Left kidney (tissue), 2 donors: ENCODE measurements around the gene HCN1. TPM values are rescaled to one million over a fixed set of nuclear protein-coding genes. Genes with fewer than 3 reads are reported as not detected.
"Not testable (repeated sequence)": the region's sequence is repeated elsewhere in the genome, so short reads cannot be mapped to it uniquely, and the experiment has no call there.

ENCODE experiments used
- DNase-seq: peaks from one replicate; pipeline ENCODE4 v3.0.0-alpha.2; 2013
- polyA plus RNA-seq: library from polyadenylated mRNA; unstranded; fragments of 120-200 nt; gene quantifications from one replicate; pipeline ENCODE4 v1.2.1, GENCODE V29; 2013; ENCODE audit not compliant: insufficient read length

HCN1 gene
- polyA plus RNA-seq, 1 donor, result 0.03 TPM

DNA sequence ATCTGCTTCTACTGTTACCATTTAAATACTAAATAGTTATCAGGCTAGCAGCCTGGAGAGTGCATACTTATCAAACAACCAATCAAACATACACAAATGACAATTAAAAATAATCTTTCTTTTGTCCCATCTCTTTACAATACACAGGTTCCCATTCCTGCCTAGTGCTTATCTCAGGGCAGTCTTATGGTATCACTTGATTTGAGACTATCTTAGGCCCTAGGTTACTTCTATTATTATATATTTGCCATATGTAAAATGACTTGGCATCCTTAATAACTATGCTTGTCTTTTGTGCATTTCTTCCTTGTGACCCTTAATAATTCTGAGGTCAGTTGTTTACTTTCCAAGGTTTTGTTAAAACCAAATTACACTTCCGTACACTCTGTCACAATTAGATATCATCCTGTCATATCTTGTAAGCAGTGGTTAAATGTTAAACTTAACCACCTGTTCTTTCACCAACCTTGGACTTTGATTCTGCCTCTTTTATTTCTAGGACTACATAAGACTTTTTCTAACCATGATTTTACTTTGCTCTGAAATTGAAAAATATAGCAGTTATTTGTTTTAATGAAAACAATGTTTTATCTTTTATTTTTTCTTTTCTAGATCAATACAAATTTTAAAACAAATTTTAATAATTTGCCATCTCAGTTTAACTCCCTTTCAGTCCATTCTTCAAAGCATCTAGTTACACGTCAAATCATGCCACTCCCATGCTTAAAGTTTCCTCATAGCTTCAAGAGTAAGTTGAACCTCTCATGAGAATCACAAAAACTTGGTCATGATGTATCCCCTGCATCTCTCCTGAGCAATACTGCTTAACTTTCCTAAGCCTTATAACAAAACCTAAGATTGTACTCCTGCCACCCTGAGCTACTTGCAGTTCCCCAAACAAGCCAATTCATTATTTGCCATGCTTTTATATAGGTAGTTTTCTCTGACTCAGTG lies 281.3 kb downstream of the HCN1 start:
- DNase-seq, result no peak

DNA sequence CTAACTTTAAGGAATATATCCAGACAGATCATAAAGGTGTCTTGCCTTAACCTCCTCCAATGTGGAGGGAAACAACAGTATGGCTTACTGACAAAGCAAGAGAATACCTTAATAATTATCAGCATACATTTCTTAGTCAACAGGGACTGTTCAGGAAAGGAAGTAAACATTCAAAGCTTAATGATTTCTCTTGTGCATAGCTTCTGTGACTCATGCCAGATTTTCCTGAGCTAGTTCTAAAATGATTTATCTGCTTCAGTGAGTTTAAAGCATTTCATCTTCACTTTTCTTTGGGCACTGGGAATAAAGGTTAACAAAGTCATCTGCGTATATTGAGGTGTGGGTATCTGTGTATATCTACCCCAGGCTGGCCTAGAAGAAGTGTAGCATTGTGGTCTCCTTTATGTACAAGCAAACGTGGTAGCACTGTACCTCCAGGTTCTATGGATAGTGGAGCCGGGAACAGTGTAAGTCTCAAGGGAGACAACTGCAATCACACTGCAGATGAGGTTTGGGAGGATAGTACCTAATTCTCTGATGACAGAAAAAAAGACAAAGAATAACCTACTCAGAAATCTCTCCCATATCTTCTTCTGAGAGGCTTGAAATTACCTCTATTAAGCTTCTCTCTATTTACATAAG lies 284.1 kb downstream of the HCN1 start:
- DNase-seq, result no peak

GRCh38 chr5:45410304-45410995 lies 285.7 kb downstream of the HCN1 start:
- DNase-seq, result no peak

DNA sequence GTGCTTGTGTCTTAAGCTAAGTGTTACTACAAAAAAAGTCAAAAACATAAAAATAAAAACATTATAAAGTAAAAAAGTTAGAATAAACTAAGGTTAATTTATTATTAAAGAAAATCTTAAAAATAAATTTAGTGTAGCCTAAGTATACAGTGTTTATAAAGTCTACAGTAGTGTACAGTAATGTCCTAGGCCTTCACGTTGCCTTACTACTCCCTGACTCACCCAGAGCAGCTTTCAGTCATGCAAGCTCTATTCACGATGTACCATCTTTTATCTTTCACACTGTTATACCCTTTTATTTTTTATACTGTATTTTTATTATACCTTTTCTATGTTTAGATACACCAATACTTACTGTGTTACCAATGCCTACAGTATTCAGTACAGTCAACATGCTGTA lies 288.1 kb downstream of the HCN1 start:
- DNase-seq, result no peak

DNA sequence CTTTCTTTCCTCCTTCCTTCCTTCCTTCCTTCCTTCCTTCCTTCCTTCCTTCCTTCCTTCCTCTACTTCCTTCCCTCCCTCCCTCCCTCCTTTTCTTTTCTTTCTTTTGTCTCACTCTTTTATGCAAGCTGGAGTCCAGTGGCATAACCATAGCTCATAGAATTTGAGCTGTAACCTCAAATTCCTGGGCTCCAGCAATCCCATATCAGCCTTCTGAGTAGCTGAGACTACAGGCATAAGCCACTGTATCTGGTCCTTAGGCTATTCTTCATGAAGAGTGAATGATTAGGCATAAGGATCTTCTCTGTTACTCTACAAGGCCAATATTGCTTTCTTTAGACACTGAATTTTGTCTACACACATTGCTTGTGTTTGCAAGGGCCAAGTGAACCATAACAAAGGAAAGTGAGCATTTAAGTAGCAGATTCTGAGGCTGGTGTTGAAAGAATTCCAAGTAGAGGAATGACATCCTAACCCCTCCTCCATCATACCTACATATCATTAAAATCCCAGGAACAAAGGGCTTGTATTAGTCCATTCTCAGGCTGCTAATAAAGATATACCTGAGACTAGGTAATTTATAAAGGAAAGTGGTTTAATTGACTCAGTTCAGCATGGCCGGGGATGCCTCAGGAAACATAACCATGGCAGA lies 293.2 kb downstream of the HCN1 start:
- DNase-seq, result no peak

DNA sequence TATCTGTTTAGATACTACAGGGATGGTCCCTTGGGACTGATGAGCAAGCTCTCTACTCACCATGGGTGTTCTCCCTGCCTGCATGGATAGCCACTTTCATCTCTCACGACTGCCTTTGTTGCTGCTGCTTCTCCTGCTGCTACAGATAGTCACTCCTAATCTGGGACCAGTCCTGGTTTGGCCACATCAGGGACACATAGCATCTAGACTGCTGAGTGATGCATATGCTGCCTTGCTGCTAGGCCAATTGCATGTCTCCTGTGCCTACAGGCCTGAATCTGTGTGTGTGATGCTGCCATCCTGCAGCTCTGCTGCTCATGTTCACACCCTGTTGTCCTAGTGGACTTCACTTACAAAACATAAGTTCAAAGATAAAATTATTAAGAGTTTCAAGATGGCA lies 297.1 kb downstream of the HCN1 start:
- no peak for DNase-seq

- no peak for DNase-seq
Observed at GRCh38 chr5:45385321-45386058, 310.7 kb downstream of the HCN1 start.

- DNase-seq, result no peak
Observed at GRCh38 chr5:45383985-45384384, 312.2 kb downstream of the HCN1 start.

DNA sequence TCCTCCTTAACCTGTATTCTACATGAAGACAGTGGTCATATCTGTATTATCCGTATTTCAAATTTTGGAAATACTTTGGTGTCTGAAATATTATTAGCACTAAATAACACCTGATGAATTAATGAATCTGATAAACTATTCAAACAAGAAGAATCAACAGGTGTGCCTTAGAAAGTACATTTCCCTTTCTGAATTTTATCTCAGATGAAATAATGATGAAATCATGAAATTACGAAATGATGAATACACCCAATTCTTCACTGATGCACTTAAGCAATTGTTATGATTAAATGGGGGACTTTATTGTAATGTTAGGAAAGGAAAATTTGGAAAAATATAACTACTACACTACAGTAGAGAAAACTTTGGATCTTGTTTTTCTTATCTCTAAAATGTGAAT lies 313.6 kb downstream of the HCN1 start:
- no peak for DNase-seq

- DNase-seq, result no peak
Observed at GRCh38 chr5:45376417-45376816, 319.8 kb downstream of the HCN1 start.

DNA sequence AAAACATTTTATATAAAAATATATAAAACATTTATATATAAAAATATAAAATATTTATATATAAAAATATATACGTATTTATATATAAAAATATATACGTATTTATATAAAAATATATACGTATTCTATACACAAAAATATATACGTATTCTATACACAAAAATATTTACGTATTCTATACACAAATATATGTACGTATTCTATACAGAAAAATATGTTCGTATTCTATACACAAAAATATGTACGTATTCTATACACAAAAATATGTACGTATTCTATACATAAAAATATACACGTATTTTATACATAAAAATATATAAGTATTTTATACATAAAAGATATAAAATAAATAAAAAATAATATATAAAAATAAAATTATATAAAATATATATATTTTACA lies 323.6 kb downstream of the HCN1 start:
- DNase-seq, result no peak

DNA sequence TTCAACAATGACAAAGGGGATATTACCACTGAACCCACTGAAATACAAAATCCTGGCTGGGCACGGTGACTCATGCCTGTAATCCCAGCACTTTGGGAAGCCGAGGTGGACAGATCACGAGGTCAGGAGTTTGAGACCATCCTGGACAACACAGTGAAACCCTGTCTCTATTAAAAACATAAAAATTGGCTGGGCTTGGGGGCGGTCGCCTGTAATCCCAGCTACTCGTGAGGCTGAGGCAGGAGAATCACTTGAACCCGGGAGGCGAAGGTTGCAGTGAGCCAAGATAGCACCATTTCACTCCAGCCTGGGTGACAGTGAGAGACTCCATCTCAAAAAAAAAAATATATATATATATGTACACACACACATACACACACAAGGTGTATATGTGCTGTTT lies 324.8 kb downstream of the HCN1 start:
- not testable (repeated sequence) for DNase-seq

GRCh38 chr5:45355189-45355992 lies 340.8 kb downstream of the HCN1 start:
- DNase-seq, result no peak

DNA sequence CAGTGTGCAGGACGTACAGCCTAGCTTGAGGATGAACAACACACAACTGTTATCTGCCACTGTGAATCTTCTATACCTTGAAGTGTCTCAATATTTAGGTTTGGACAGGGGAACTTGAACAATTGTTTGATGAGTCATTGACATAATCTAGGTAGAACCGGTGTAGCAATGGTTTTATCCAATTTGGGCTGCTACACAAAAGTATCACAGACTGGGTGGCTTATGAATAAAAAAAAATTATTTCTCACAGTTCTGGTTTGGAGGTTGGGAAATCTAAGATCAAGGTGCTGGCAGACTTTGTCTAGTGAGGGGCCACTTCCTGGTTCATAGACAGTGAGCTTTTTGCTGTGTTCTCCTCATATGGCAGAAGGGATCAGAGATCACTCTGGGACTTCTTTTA lies 359.7 kb downstream of the HCN1 start:
- DNase-seq, result no peak

DNA sequence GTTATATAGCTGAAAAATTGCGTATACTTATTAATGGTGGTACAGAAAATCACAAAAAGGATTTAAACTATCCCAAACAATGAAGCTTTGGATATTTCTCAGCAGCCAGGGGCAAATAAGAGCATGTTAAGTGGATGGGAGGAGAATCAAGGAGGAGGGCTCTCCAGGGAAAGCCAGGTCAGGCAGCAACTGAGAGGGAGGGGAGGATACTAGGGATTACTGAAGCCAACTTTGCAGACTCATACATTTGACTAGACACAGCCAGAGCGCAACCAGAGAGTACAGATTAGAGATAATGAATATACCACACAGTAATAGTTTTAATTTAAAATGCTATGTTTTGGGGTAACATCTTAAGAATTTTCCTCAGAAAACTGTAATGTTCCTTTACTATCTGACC lies 360.2 kb downstream of the HCN1 start:
- no peak for DNase-seq

DNA sequence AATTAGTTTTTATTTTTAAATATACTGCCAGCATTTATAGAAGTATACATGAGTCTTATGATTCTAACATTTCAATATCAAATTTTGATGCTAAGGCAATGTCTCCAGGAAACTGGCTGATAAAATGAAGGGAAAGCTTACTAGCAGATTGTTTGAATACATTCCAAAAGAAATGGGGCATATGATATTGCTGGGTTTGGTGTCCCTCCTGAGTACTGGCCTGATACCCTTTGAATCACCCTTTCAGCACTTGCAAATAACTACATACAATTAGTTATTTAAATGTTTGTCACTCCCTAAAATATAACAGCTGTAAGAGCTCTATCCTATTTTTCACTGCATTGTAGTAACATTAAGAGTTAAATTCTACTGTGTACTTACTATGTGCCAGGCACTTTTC lies 360.8 kb downstream of the HCN1 start:
- DNase-seq, result no peak

GRCh38 chr5:45334939-45335338 lies 361.2 kb downstream of the HCN1 start:
- DNase-seq, result no peak

- DNase-seq, result not testable (repeated sequence)
Observed at GRCh38 chr5:45312627-45313026, 383.6 kb downstream of the HCN1 start.

DNA sequence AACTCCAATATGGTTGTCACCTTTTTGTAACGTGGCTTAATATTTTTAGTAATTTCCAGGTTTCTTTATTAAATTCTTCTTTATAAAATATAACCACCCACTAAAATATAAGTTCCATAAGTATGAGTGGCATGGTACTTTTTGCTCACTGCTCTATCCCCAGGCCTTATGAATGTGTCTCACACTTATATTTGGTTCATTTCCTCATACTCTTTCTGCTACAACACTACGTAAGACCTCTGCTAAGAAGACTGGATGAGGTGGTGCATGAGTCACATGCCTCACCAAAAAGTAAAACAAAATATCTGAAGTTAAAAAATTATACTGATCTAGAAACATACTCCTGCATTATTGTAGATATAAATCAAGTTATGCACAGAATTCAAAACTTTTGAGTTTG lies 400.9 kb downstream of the HCN1 start:
- DNase-seq, result no peak

- DNase-seq, result no peak
Observed at GRCh38 chr5:45288746-45289145, 407.4 kb downstream of the HCN1 start.

- no peak for DNase-seq
Observed at GRCh38 chr5:45284436-45284835, 411.7 kb downstream of the HCN1 start.
